ENCODE results near the gene NAT14.
A peak's percentile ranks its signal among the peaks of the same experiment; 100 is the strongest.

Gene NAT14

DNA sequence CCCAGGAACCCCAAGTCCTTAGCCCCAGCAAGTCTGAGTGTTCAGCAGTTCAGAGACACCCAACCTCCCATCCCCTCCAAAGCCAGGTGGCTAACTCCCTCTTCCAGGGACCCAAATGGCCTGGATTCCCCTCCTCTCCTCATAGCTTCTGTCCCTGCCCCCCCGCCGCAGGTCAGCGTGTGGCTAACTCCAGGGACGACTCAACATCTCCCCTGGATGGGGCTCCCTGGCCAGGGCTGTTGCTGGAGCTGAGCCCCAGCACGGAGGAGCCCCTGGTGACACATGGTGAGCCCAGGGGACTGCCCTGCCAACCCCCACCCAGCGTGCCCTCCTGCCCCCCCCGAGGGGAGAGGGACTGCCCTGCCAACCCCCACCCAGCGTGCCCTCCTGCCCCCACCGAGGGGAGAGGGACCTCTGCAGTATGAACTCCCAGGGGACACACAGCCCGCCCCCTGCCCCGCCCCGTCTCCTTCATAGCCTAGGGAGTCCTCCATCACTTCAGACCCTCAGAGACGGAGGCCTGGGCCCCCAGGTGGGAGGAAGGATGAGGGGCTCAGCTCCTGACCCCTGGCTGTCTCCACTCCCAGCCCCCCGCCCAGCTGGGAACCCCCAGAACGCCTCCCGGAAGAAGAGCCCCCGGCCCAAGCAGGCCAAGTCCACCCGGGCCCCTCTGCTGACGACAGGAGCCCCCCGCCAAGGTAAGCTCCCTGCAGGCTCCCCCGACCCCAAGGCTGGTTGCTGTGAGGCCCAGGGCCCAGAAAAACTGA lies 4.9 kb downstream of the NAT14 start:
- peak; percentile 35 for DNase-seq (ENCODE audit: low spot score)
- TF ChIP-seq, protein P1, sequence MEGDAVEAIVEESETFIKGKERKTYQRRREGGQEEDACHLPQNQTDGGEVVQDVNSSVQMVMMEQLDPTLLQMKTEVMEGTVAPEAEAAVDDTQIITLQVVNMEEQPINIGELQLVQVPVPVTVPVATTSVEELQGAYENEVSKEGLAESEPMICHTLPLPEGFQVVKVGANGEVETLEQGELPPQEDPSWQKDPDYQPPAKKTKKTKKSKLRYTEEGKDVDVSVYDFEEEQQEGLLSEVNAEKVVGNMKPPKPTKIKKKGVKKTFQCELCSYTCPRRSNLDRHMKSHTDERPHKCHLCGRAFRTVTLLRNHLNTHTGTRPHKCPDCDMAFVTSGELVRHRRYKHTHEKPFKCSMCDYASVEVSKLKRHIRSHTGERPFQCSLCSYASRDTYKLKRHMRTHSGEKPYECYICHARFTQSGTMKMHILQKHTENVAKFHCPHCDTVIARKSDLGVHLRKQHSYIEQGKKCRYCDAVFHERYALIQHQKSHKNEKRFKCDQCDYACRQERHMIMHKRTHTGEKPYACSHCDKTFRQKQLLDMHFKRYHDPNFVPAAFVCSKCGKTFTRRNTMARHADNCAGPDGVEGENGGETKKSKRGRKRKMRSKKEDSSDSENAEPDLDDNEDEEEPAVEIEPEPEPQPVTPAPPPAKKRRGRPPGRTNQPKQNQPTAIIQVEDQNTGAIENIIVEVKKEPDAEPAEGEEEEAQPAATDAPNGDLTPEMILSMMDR (IDR thresholded peaks at IDR 0.05; ENCODE audit: extremely low read depth, missing control alignments), result no peak

DNA sequence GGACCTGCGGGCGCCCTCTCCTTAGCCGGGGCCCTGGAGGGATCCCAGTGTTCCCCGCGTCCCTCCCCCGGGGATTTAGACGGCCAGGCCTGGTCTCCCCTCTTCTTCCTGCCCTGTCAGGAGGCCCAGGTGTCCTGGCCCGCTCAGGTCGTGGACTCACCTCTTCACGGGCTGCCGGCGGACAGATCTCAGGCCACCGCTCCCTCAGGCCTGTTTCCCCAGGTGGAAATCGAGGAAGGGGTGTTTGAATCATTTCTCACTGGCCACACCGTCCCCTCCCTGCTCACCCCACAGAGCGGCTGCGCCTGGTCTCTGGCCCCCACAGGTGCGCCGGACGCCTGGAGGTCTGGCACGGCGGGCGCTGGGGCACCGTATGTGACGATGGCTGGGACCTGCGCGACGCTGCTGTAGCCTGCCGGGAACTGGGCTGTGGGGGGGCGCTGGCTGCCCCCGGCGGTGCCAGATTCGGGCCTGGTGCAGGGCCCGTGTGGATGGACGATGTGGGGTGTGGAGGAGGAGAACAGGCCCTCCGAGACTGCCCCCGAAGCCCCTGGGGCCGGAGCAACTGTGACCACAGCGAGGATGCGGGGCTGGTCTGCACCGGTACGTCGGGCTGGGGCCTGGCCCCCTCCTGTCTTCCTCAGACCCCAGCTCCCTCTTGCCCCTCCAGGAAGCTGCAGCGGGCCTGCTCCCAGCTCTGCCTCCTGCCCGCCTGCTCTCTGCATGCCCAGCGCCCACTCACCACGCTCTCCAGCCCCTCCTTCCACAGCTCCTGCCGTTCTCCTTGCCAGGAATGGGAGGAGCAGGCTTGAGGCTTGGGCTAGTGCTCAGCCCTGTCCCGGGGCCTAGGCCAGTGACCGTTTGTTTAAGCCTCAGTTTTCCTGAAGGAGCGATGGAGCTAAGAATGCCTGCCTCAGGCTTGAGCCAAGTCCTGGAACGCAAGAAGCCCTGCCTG lies 5.8 kb downstream of the NAT14 start:
- TF ChIP-seq, protein P1 (IDR thresholded peaks at IDR 0.05; ENCODE audit: extremely low read depth, missing control alignments), result no peak

DNA sequence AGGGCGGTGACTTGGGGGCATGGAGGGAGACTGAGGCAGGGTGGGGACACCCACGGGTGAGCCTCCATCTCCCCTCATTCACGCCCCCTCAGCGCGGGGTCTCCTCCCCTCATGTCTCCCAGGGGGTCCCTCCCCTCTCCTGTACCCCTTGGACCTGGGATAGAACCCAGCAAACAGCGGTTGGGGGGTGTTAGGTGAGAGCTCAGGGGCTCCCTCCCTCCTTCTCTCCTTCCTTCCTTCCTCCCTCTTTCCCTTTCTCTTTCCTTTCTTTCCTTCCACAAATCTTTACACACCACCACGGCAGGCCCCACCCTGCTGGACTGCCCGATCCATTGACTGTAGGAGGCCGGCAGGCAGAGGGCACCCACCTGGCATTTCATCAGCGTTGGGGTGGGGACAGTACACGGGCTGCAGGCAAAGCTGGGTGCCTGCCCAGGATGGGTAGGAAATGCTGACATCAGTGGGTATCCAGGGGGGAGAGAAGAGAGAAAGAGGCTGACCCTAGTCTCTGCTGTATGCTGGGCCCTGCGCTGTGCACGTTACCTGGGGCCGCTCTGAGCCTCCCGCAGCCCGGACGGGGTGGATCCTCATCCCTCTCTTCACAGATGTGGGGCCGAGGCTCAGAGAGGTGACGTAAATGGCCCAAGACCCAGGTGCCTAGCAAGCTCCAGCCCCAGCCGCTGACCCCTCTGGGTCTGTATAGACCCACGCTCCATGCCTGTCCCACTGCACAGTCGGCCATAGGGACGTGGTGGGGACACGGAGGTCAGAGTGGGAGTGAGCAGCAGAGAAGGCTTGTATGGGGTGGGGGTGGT lies 6.8 kb downstream of the NAT14 start:
- DNase-seq (ENCODE audit: low spot score), result no peak

More for the DNA sequence above, 5.8 kb downstream of the NAT14 start:
- no peak for DNase-seq (ENCODE audit: low spot score)

DNA sequence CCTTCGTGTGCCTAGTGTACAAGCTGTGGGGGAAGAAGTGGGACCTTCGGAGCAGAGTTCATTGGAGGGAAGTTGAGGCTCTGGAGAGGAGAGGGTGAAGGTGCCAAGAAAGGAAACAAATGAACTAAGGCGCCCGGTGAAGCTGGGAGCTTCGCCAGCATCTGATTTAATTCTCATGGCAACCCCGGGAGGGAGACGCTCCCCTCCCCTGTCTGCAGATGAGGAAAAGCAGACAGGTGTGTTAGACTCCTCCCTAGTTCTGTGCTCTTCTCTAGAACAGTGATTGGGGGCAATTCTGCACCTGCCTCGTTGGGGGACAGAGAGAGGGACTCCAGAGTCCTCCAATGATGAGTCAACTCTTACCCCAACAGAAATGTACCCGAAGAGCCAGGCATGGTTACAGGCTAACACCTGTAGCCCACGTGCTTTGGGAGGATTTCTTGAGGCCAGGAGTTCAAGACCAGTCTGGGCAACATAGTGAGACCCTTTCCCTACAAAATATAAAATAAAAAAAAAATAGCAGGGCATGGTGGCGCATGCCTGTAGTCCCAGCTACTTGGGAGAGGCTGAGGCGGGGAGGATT lies 7.5 kb downstream of the NAT14 start:
- DNase-seq (ENCODE audit: low spot score), result no peak
- TF ChIP-seq, protein P1 (IDR thresholded peaks at IDR 0.05; ENCODE audit: extremely low read depth, missing control alignments), result no peak

More for the DNA sequence above, 6.8 kb downstream of the NAT14 start:
- TF ChIP-seq, protein P1 (IDR thresholded peaks at IDR 0.05; ENCODE audit: extremely low read depth, missing control alignments), result no peak

DNA sequence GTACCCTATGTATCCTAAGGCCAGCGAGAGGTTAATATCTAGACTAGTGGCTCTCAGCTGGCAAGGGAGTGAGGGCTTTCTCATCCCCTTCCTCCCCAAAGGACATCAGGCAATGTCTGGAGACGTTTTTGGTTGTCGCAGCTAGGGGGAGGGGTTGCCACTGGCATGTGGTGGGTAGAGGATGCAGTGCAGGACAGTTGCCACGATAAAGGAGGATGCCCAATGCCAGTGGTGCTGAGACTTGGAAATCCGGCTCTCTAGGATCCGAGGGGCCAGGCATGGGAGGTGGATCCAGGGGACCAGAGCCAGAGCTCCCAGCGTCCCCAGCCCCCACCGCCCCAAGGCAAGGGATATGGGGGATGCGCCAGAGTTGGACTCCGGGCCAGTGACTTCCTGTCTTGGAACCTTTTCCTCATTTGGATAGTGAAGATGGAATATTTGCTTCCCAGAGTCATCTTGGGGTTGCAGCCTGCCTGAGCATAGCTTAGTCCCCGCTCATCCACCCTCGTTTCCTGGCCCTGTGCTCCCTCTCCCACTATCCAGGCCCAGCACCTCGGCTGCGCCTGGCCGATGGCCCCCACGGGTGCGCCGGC lies 8.2 kb downstream of the NAT14 start:
- DNase-seq (ENCODE audit: low spot score), result no peak
- TF ChIP-seq, protein P1 (IDR thresholded peaks at IDR 0.05; ENCODE audit: extremely low read depth, missing control alignments), result no peak

DNA sequence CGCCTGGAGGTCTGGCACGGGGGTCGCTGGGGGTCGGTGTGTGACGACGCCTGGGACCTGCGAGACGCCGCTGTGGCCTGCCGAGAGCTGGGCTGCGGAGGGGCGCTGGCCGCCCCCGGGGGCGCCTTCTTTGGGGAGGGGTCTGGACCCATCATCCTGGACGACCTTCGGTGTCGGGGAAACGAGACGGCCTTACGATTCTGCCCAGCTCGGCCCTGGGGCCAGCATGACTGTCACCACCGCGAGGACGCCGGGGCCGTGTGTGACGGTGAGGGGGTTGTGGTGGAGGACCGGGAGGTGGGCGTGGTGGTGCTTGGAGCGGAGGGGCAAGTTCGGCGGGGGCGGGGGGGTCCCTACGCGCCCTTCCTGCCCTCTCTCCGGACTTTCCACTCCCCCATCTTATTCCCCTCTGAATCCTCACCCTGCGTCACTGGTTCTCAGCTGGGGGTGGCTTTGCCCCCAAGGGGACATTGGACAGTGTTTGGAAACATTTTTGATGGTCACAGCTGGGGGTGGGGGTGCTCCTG lies 8.7 kb downstream of the NAT14 start:
- TF ChIP-seq, protein P1 (IDR thresholded peaks at IDR 0.05; ENCODE audit: extremely low read depth, missing control alignments), result no peak
- DNase-seq (ENCODE audit: low spot score), result no peak
